Transverse colon (tissue), 4 donors: ENCODE results near the gene PHAX. TPM values are rescaled to one million over a fixed set of nuclear protein-coding genes. Genes with fewer than 3 reads are reported as not detected.

Source experiments
- DNase-seq: peaks from one replicate; pipeline ENCODE4 v3.0.0-alpha.2; 2019
- H3K27ac ChIP-seq, 4 donors: fragments of 200-600 bp; sonication (generic); 2 replicates each; pipeline ENCODE4 v1.5.1; 2016 to 2018; ENCODE audit warnings: inconsistent platforms in 4 of 4
- H3K27me3 ChIP-seq: fragments of 200-600 bp; sonication (generic); 2 replicates; pipeline ENCODE4 v1.5.1; 2017; ENCODE audit warnings: inconsistent platforms
- H3K36me3 ChIP-seq, 4 donors: fragments of 200-600 bp; sonication (generic); 2 replicates each; pipeline ENCODE4 v1.5.1; 2017 to 2019; ENCODE audit warnings: inconsistent platforms in 4 of 4
- H3K4me1 ChIP-seq, 4 donors: fragments of 200-600 bp; sonication (generic); 2 replicates each; pipeline ENCODE4 v1.5.1; 2017 to 2020; ENCODE audit warnings: inconsistent platforms in 4 of 4
- H3K4me3 ChIP-seq, 4 donors: fragments of 200-600 bp; sonication (generic); 1 replicate in 1 of 4; 2 replicates in 3 of 4; pipeline versions ENCODE4 v1.5.1 to v1.6.1; 2017 to 2019; ENCODE audit warnings: inconsistent platforms in 4 of 4
- H3K9me3 ChIP-seq, 2 donors: fragments of 200-600 bp; sonication (generic); 2 replicates each; pipeline ENCODE4 v1.5.1; 2017 to 2019; ENCODE audit warnings: inconsistent platforms in 2 of 2
- CTCF ChIP-seq, 5 experiments: fragments of 200-600 bp in 3 of 5; fragments of 450-650 bp in 2 of 5; sonication (generic) in 3 of 5; IDR thresholded peaks; 1 replicate in 2 of 5; 2 replicates in 3 of 5; pipeline ENCODE4 v1.5.1; 2016 to 2017; ENCODE audit warnings: antibody characterized with exemption in 5 of 5, inconsistent platforms in 3 of 5, mild to moderate bottlenecking in 2 of 5, moderate library complexity in 1 of 5
- EP300 ChIP-seq: sonication (generic); formaldehyde crosslinking; IDR thresholded peaks from one replicate; pipeline ENCODE4 v1.6.1; 2017; ENCODE audit warnings: antibody characterized with exemption, low read depth
- POLR2A ChIP-seq: fragments of 450-650 bp; IDR thresholded peaks from one replicate; pipeline ENCODE4 v1.6.1; 2016; ENCODE audit warnings: antibody characterized with exemption, mild to moderate bottlenecking, moderate library complexity
- POLR2AphosphoS5 ChIP-seq, 3 donors: sonication (generic); formaldehyde crosslinking; IDR thresholded peaks; one replicate each; pipeline ENCODE4 v1.6.1; 2016; ENCODE audit warnings: antibody characterized with exemption in 3 of 3
- WGBS, 2 donors: methylation state at CpG; one replicate each; pipeline ENCODE4 v1.1.5; 2018; ENCODE audit warnings: low coverage in 1 of 2; 5-methylcytosine and 5-hydroxymethylcytosine counted together
- in situ Hi-C, 4 donors: fragments of 200-750 bp; cut with MboI; loops; one replicate each; pipeline versions ENCODE4 v1.15.0 to v1.15.1; 2017; ENCODE audit warnings: low sequenced_read_pairs in 3 of 4, low pct_ligation_motif_present in 1 of 4, low pct_unique_long_range_greater_than_20kb in 1 of 4
- intact Hi-C: fragments of 100-400 bp; cut with DNase I; formaldehyde crosslinking; loops from one replicate; pipeline ENCODE4 v1.15.1; 2023; ENCODE audit warnings: low total_unique reads
- total RNA-seq, 4 donors: library from RNA; depleted of rRNA; stranded (reverse); fragments of >200 nt; gene quantifications; one replicate each; pipeline ENCODE4 v1.1.0, GENCODE V29; 2016

Gene PHAX
- total RNA-seq, 4 donors from 2014 or later: 6.7 to 55.3 (median 49.2) TPM

GRCh38 chr5:126577415-126577814 lies 23.3 kb upstream of the PHAX start:
- no peaks in the 10 kb centered on the region for H3K4me1 ChIP-seq
- in situ Hi-C loops: no loop called here
- 80 to 90% methylated on average over 1 to 5 of the region's 5 CpGs for WGBS, 2 donors

GRCh38 chr5:126579716-126580115 lies 21.0 kb upstream of the PHAX start:
- no peak overlapping the region for H3K27ac ChIP-seq
- H3K9me3 ChIP-seq: no peaks in the 10 kb centered on the region
- WGBS, 2 donors: 78% methylated on average over 2 of the region's 2 CpGs; no CpG with 5 or more reads in 1 of the 2 donors
- in situ Hi-C loops (no loop called here), intact Hi-C loops (no loop called here)
- no peak for DNase-seq
- H3K36me3 ChIP-seq: peaks cover 0 to 29% (median 7%) of the 10 kb centered on the region in 4 donors
- H3K27me3 ChIP-seq: no peaks in the 10 kb centered on the region
- no peaks in the 10 kb centered on the region for H3K4me1 ChIP-seq
- TF ChIP-seq POLR2A (no peak), POLR2AphosphoS5 (IDR thresholded peaks at IDR 0.05) (no peak), CTCF (IDR thresholded peaks at IDR 0.05) (no peak), EP300 (no peak)
- no peak overlapping the region for H3K4me3 ChIP-seq

More at GRCh38 chr5:126577415-126577814, 23.3 kb upstream of the PHAX start:
- Histone ChIP-seq H3K4me3 (no peak overlapping the region), H3K36me3 (peaks cover 0 to 15% (median 7%) of the 10 kb centered on the region in 4 donors), H3K27ac (no peak overlapping the region), H3K27me3 (no peaks in the 10 kb centered on the region), H3K9me3 (no peaks in the 10 kb centered on the region)
- intact Hi-C loops: no loop called here
- TF ChIP-seq EP300: no peak
- no peak for TF ChIP-seq POLR2A
- TF ChIP-seq POLR2AphosphoS5 (IDR thresholded peaks at IDR 0.05): no peak
- TF ChIP-seq CTCF (IDR thresholded peaks at IDR 0.05): no peak
- DNase-seq: no peak

GRCh38 chr5:126583761-126584160 lies 17.0 kb upstream of the PHAX start:
- Histone ChIP-seq H3K27ac (no peak overlapping the region), H3K9me3 (no peaks in the 10 kb centered on the region), H3K27me3 (no peaks in the 10 kb centered on the region), H3K4me1 (no peaks in the 10 kb centered on the region), H3K36me3 (peaks cover 0 to 28% (median 7%) of the 10 kb centered on the region in 4 donors), H3K4me3 (no peak overlapping the region)
- in situ Hi-C loops (no loop called here), intact Hi-C loops (no loop called here)
- no peak for DNase-seq
- WGBS, 2 donors: 82 to 89% methylated on average over 3 of the region's 3 CpGs
- no peak for TF ChIP-seq POLR2A
- no peak for TF ChIP-seq EP300
- TF ChIP-seq POLR2AphosphoS5 (IDR thresholded peaks at IDR 0.05): no peak
- TF ChIP-seq CTCF (IDR thresholded peaks at IDR 0.05): no peak

- no peaks in the 10 kb centered on the region for H3K9me3 ChIP-seq
- in situ Hi-C loops (no loop called here), intact Hi-C loops (no loop called here)
- H3K27ac ChIP-seq: no peak overlapping the region
- H3K27me3 ChIP-seq: no peaks in the 10 kb centered on the region
- TF ChIP-seq POLR2A (no peak), POLR2AphosphoS5 (IDR thresholded peaks at IDR 0.05) (no peak), CTCF (IDR thresholded peaks at IDR 0.05) (no peak), EP300 (no peak)
- no peak for DNase-seq
- no peak overlapping the region for H3K4me3 ChIP-seq
- 92 to 94% methylated on average over 5 to 9 of the region's 9 CpGs for WGBS, 2 donors
- peaks cover 0 to 20% (median 0%) of the 10 kb centered on the region in 4 donors for H3K36me3 ChIP-seq
- peaks cover 0 to 1% (median 0%) of the 10 kb centered on the region in 4 donors for H3K4me1 ChIP-seq
Measured at GRCh38 chr5:126587551-126588390, 13.0 kb upstream of the PHAX start.
